Neural crest cell (in vitro differentiated cells): ENCODE data around the gene HHLA2. TPM values are rescaled to one million over a fixed set of nuclear protein-coding genes. Genes with fewer than 3 reads are reported as not detected.

Experiments
- DNase-seq: peaks from one replicate; pipeline ENCODE4 v3.0.0; 2021; ENCODE audit warnings: low read depth, mixed read lengths, low spot score
- H3K27ac Mint-ChIP-seq: one replicate; pipeline ENCODE4 v1.8.0; 2021; ENCODE audit warnings: mild to moderate bottlenecking, mixed read lengths; ENCODE audit not compliant: unreplicated experiment
- H3K27me3 Mint-ChIP-seq: 2 replicates; pipeline ENCODE4 v1.8.0; 2021; ENCODE audit warnings: low read depth, mild to moderate bottlenecking, mixed read lengths
- H3K36me3 Mint-ChIP-seq: 2 replicates; pipeline ENCODE4 v1.8.0; 2021; ENCODE audit warnings: low read depth, mild to moderate bottlenecking, mixed read lengths
- H3K4me1 Mint-ChIP-seq: 2 replicates; pipeline ENCODE4 v1.8.0; 2021; ENCODE audit warnings: mixed read lengths
- H3K4me3 Mint-ChIP-seq: one replicate; pipeline ENCODE4 v1.8.0; 2021; ENCODE audit warnings: mild to moderate bottlenecking, mixed read lengths
- H3K9me3 Mint-ChIP-seq: 2 replicates; pipeline ENCODE4 v1.8.0; 2021; ENCODE audit warnings: mixed read lengths
- CTCF ChIP-seq: fragments of 200-600 bp; sonication (generic); conservative IDR thresholded peaks from 2 replicates; pipeline ENCODE4 v1.5.0; 2021; ENCODE audit warnings: antibody characterized with exemption, mild to moderate bottlenecking
- total RNA-seq: library from RNA; stranded (reverse); gene quantifications from 2 replicates; pipeline ENCODE4 v1.2.1, GENCODE V29; 2021

HHLA2 gene
- total RNA-seq, 1 donor from 2014 or later = not detected

GRCh38 chr3:108380128-108380795 lies 83.9 kb downstream of the HHLA2 start:
- H3K36me3 Mint-ChIP-seq = no peaks in the 10 kb centered on the region
- no peak for TF ChIP-seq CTCF
- H3K9me3 Mint-ChIP-seq = peaks cover 2% of the 10 kb centered on the region
- H3K27me3 Mint-ChIP-seq = no peaks in the 10 kb centered on the region
- H3K4me1 Mint-ChIP-seq = no peaks in the 10 kb centered on the region
- no peak overlapping the region for H3K27ac Mint-ChIP-seq
- DNase-seq = no peak
- H3K4me3 Mint-ChIP-seq = no peak overlapping the region

GRCh38 chr3:108381529-108382140 lies 85.3 kb downstream of the HHLA2 start:
- no peaks in the 10 kb centered on the region for H3K4me1 Mint-ChIP-seq
- H3K9me3 Mint-ChIP-seq = peaks cover 2% of the 10 kb centered on the region
- H3K27ac Mint-ChIP-seq = no peak overlapping the region
- no peak for TF ChIP-seq CTCF
- DNase-seq = no peak
- H3K36me3 Mint-ChIP-seq = no peaks in the 10 kb centered on the region
- no peak overlapping the region for H3K4me3 Mint-ChIP-seq
- H3K27me3 Mint-ChIP-seq = no peaks in the 10 kb centered on the region

GRCh38 chr3:108383306-108383705 lies 87.0 kb downstream of the HHLA2 start:
- Mint-ChIP-seq H3K27me3 (no peaks in the 10 kb centered on the region), H3K9me3 (peaks cover 2% of the 10 kb centered on the region), H3K4me1 (no peaks in the 10 kb centered on the region), H3K4me3 (no peak overlapping the region), H3K27ac (no peak overlapping the region), H3K36me3 (no peaks in the 10 kb centered on the region)
- no peak for DNase-seq
- TF ChIP-seq CTCF = no peak

DNA sequence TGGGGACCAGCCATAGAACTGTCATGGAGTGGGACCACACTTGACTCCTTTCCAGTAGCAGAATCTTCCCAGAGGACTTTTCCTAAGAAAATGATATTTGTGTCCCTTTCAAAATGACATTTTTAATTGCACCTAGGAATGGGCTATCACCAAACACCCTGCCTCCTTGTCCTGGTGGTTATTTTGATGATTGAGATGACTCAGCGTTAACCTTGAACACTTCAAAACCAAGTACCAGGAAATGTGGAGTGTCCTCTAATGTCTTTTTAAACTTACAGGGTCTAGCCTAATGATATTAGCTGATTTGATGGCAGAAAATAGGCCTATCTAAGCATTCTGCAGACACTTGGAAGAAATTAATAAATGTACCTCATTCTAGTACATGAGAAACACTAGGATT lies 90.7 kb downstream of the HHLA2 start:
- Mint-ChIP-seq H3K36me3 (no peaks in the 10 kb centered on the region), H3K9me3 (no peaks in the 10 kb centered on the region), H3K4me3 (no peak overlapping the region), H3K27ac (no peak overlapping the region), H3K27me3 (no peaks in the 10 kb centered on the region), H3K4me1 (peaks cover 4% of the 10 kb centered on the region)
- no peak for DNase-seq
- TF ChIP-seq CTCF = no peak

DNA sequence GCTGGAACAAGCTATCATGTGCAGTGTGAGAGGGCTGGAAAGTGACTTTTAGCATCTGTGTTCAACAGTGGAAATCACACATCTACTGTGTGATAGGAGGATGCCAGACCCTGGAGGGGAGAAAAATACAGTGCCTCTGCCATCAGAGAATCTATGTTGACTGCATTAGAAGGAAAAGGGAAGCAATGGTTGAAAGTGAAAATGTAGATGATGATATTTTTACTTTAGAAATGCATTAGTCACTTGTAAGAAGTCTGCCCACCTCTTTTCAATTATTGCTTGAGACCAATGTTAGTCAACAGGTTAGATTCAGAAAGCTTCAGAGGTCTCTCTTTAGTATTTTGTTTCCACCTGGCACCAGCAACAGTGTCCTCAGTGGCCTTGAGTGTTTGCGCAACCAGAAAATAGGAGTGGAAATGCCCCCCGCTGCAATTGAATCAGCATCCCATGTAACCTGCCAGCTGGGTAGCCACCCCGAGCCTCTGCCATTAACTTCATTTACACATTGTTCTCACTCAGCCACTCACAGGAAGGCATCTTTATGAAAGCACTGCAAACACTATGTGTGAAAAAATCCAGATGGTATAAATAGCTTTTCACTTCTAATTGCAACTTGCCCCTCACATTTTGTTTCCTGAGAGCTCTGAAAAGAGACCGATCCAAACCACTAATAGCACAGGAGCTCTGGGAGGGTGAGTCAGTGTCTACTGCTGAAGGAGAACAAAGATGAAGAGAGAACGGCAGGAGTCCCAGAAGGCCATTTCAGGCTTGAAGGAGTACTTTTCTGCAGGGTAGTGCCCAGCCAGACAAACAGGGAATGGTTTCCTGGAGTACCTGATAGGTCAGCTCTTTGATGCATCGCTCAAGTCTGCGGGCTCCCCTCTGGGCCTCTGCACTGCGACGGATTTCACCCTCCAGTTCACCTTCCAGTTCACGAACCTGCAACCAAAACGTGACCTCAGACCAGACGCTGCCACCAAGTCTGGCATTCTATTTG lies 92.1 kb downstream of the HHLA2 start:
- H3K27me3 Mint-ChIP-seq = no peaks in the 10 kb centered on the region
- H3K4me1 Mint-ChIP-seq = peaks cover 4% of the 10 kb centered on the region
- H3K27ac Mint-ChIP-seq = peak overlapping the region; percentile 61
- TF ChIP-seq CTCF = no peak
- H3K36me3 Mint-ChIP-seq = no peaks in the 10 kb centered on the region
- no peak for DNase-seq
- no peaks in the 10 kb centered on the region for H3K9me3 Mint-ChIP-seq
- H3K4me3 Mint-ChIP-seq = no peak overlapping the region
